OCI-LY1 (cell line): ENCODE measurements around the gene MARCHF9.

Experiments used
- EZH2 ChIP-seq: fragments of 200-600 bp; sonication (generic), shearing (Covaris generic); IDR thresholded peaks from 2 replicates; pipeline ENCODE4 v1.8.0; 2017; ENCODE audit warnings: borderline replicate concordance, mixed run types, mild to moderate bottlenecking, antibody characterized with exemption, low read length, moderate library complexity, mixed read lengths
- TF ChIP-seq, protein P1 (sequence below): fragments of 200-600 bp; sonication (generic), shearing (Covaris generic); IDR thresholded peaks from 2 replicates; pipeline ENCODE4 v1.5.1; 2017; ENCODE audit warnings: mild to moderate bottlenecking, antibody characterized with exemption, low read length, moderate library complexity, mixed read lengths

GRCh38 chr12:57731411-57732080 is 23.4 kb upstream of the MARCHF9 start:
- no peak for TF ChIP-seq EZH2
- TF ChIP-seq, protein P1, sequence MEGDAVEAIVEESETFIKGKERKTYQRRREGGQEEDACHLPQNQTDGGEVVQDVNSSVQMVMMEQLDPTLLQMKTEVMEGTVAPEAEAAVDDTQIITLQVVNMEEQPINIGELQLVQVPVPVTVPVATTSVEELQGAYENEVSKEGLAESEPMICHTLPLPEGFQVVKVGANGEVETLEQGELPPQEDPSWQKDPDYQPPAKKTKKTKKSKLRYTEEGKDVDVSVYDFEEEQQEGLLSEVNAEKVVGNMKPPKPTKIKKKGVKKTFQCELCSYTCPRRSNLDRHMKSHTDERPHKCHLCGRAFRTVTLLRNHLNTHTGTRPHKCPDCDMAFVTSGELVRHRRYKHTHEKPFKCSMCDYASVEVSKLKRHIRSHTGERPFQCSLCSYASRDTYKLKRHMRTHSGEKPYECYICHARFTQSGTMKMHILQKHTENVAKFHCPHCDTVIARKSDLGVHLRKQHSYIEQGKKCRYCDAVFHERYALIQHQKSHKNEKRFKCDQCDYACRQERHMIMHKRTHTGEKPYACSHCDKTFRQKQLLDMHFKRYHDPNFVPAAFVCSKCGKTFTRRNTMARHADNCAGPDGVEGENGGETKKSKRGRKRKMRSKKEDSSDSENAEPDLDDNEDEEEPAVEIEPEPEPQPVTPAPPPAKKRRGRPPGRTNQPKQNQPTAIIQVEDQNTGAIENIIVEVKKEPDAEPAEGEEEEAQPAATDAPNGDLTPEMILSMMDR, result no peak
